Aorta (tissue), 5 donors: Measurements from ENCODE around the gene PSMB3. TPM values are rescaled to one million over a fixed set of nuclear protein-coding genes. Genes with fewer than 3 reads are reported as not detected.

ENCODE experiments used
- ATAC-seq: fragments of 200-7000 bp; cut with Tn5 transposase; one replicate; pipeline ENCODE4 v1.9.1; 2022; ENCODE audit warnings: moderate library complexity; ENCODE audit not compliant: low FRiP score
- DNase-seq, 2 donors: peaks; one replicate each; pipeline ENCODE4 v3.0.0-alpha.2; 2020
- H3K27ac ChIP-seq, 2 donors: one replicate each; pipeline ENCODE4 v1.5.1; 2013; ENCODE audit warnings: low read length in 2 of 2, mild to moderate bottlenecking in 2 of 2, moderate library complexity in 2 of 2, control low read depth in 1 of 2, inconsistent platforms in 1 of 2, low read depth in 1 of 2
- H3K27me3 ChIP-seq, 2 donors: one replicate each; pipeline ENCODE4 v1.6.1; 2013; ENCODE audit warnings: control low read depth in 1 of 2, low read length in 1 of 2, mild to moderate bottlenecking in 1 of 2, moderate library complexity in 1 of 2; ENCODE audit not compliant: insufficient read depth in 2 of 2, control insufficient read depth in 1 of 2
- H3K36me3 ChIP-seq, 2 donors: one replicate each; pipeline ENCODE4 v1.6.1; 2013; ENCODE audit warnings: control low read depth in 1 of 2, low read length in 1 of 2, mild to moderate bottlenecking in 1 of 2; ENCODE audit not compliant: insufficient read depth in 2 of 2, control insufficient read depth in 1 of 2
- H3K4me1 ChIP-seq, 2 donors: one replicate each; pipeline ENCODE4 v1.6.1; 2013; ENCODE audit warnings: low read length in 2 of 2, control low read depth in 1 of 2, mild to moderate bottlenecking in 1 of 2, moderate library complexity in 1 of 2; ENCODE audit not compliant: insufficient read depth in 2 of 2, control insufficient read depth in 1 of 2
- H3K4me3 ChIP-seq, 2 donors: one replicate each; pipeline ENCODE4 v1.5.1; 2013; ENCODE audit warnings: low read length in 2 of 2, control low read depth in 1 of 2, mild to moderate bottlenecking in 1 of 2
- H3K9me3 ChIP-seq: one replicate; pipeline ENCODE4 v1.6.1; 2013; ENCODE audit warnings: mild to moderate bottlenecking, low read length; ENCODE audit not compliant: control insufficient read depth
- WGBS, 2 donors: extraction: QIAGEN DNeasy Blood & Tissue Kit; methylation state at CpG; one replicate each; pipeline ENCODE4 v1.1.7; 2013; 5-methylcytosine and 5-hydroxymethylcytosine counted together
- intact Hi-C, 2 donors: fragments of 100-400 bp; cut with DNase I; formaldehyde crosslinking; loops; one replicate each; pipeline versions ENCODE4 v1.14.2 to v1.15.0; 2022
- long read RNA-seq, 2 donors: library from polyadenylated mRNA; unstranded; transcript quantifications; one replicate each; pipeline ENCODE4 v2.0.0, GENCODE V29; 2020 to 2021
- polyA plus RNA-seq, 2 donors: library from polyadenylated mRNA; stranded (reverse); fragments of 200-250 nt; gene quantifications; one replicate each; pipeline ENCODE4 v1.2.3, GENCODE V29; 2013
- total RNA-seq, 2 donors: library from RNA; stranded (reverse); fragmentation: NEBNext Ultra II Directional; extraction: Animal tissue kit (Norgen Biotek cat#: 25700); gene quantifications; one replicate each; pipeline ENCODE4 v1.2.1, GENCODE V29; 2021
- donor health status: healthy with polysubstance abuse.
- donor health status: Bipolar disorder and iron deficiency.
- donor health status: DM: no; HTN: no; CAD: no.
- donor health status: DM: no; HTN: no; CAD: no.
- donor health status: DM: yes; HTN: yes; CAD: no.

Gene PSMB3
- 100 to 1,000 TPM in 1 of 2 donors, 10 to 100 TPM in 1; 99.9 to 109 TPM for total RNA-seq
- 100 to 1,000 TPM; 164 to 183 TPM for polyA plus RNA-seq
- long read RNA-seq, donor 1, transcript PSMB3-211 (6 exons, 773 nt) = major isoform, 35 of 40 reads
- long read RNA-seq, donor 1, partial matches to known transcripts = 3 of 40 reads
- long read RNA-seq, donor 1, other reads (novel, unspliced or antisense) = 1 of 40 reads
- long read RNA-seq, donor 2, transcript PSMB3-211 (6 exons, 773 nt) = major isoform, 19 of 20 reads
- long read RNA-seq, donor 2, partial matches to known transcripts = 1 of 20 reads
- long read RNA-seq, donor 2, other reads (novel, unspliced or antisense) = 0 of 20 reads

GRCh38 chr17:38752308-38753070 lies at the start of gene PSMB3:
PSMB3 (plus strand) TSS chr17:38752741; CDS start chr17:38752827, 86 bp downstream.
- H3K27ac ChIP-seq = peak within 1 kb of the TSS in 1 of 2 donors; percentile 84
- intact Hi-C loops = loop anchor here in 1 of 2 donors (5.0 kb wide), 1 partner anchor 45 kb away; the partner anchor contains the start of gene PIP4K2B
- peak; percentile 92 for ATAC-seq
- DNase-seq = peak; percentile 98 to 99
- H3K4me3 ChIP-seq = peak within 1 kb of the TSS; percentile 63 to 81
- no peaks in the 10 kb centered on the region for H3K4me1 ChIP-seq
- H3K9me3 ChIP-seq = no peaks in the 10 kb centered on the region
- WGBS, 2 donors = 0% methylated on average over 41 to 44 of the region's 44 CpGs
- H3K36me3 ChIP-seq = peaks cover 0 to 3% of the 10 kb centered on the region in 2 donors
- no peaks in the 10 kb centered on the region for H3K27me3 ChIP-seq

- Histone ChIP-seq H3K36me3 (no peaks in the 10 kb centered on the region), H3K9me3 (no peaks in the 10 kb centered on the region), H3K27ac (peak overlapping the region in 1 of 2 donors; percentile 38), H3K4me1 (peaks cover 0 to 3% of the 10 kb centered on the region in 2 donors), H3K4me3 (peak overlapping the region; percentile 85 to 87), H3K27me3 (no peaks in the 10 kb centered on the region)
- intact Hi-C loops = no loop called here
- DNase-seq = no peak
- 1% methylated on average over 55 of the region's 55 CpGs for whole genome bisulfite sequencing, 2 donors
- no peak for ATAC-seq
Measured at GRCh38 chr17:38702916-38703741, 49.4 kb upstream of the PSMB3 start.

GRCh38 chr17:38703742-38704605 lies 48.6 kb upstream of the PSMB3 start:
- 1% methylated on average over 46 to 50 of the region's 50 CpGs for WGBS, 2 donors
- no peaks in the 10 kb centered on the region for H3K9me3 ChIP-seq
- H3K4me1 ChIP-seq = peaks cover 0 to 3% of the 10 kb centered on the region in 2 donors
- DNase-seq (peak; percentile 83 to 89), ATAC-seq (peak; percentile 28)
- H3K4me3 ChIP-seq = peak overlapping the region; percentile 85 to 87
- no peaks in the 10 kb centered on the region for H3K27me3 ChIP-seq
- no peaks in the 10 kb centered on the region for H3K36me3 ChIP-seq
- intact Hi-C loops = no loop called here
- H3K27ac ChIP-seq = peak overlapping the region in 1 of 2 donors; percentile 73

GRCh38 chr17:38704606-38705522 lies 47.7 kb upstream of the PSMB3 start, which contains the start of gene MLLT6:
MLLT6 (plus strand) TSS chr17:38705273; CDS start chr17:38705633, 360 bp downstream.
- Histone ChIP-seq H3K27me3 (no peaks in the 10 kb centered on the region), H3K9me3 (no peaks in the 10 kb centered on the region), H3K27ac (peak within 1 kb of the TSS in 1 of 2 donors; percentile 73), H3K4me1 (peaks cover 0 to 3% of the 10 kb centered on the region in 2 donors), H3K4me3 (peak within 1 kb of the TSS; percentile 85 to 87), H3K36me3 (no peaks in the 10 kb centered on the region)
- ATAC-seq (peak; percentile 76), DNase-seq (peak; percentile 87 to 93)
- intact Hi-C loops = no loop called here
- 1% methylated on average over 50 to 99 of the region's 100 CpGs for WGBS, 2 donors

GRCh38 chr17:38705523-38705802 lies 47.1 kb upstream of the PSMB3 start:
- H3K27me3 ChIP-seq = no peaks in the 10 kb centered on the region
- WGBS, 2 donors = 0 to 1% methylated on average over 17 to 32 of the region's 32 CpGs
- no peaks in the 10 kb centered on the region for H3K36me3 ChIP-seq
- no peak overlapping the region for H3K27ac ChIP-seq
- no peaks in the 10 kb centered on the region for H3K9me3 ChIP-seq
- DNase-seq (no peak), ATAC-seq (no peak)
- H3K4me1 ChIP-seq = peaks cover 0 to 3% of the 10 kb centered on the region in 2 donors
- peak overlapping the region; percentile 85 to 87 for H3K4me3 ChIP-seq
- intact Hi-C loops = no loop called here

GRCh38 chr17:38705803-38706504 lies 46.6 kb upstream of the PSMB3 start:
- Histone ChIP-seq H3K27me3 (no peaks in the 10 kb centered on the region), H3K36me3 (no peaks in the 10 kb centered on the region), H3K4me1 (peaks cover 0 to 3% of the 10 kb centered on the region in 2 donors), H3K9me3 (no peaks in the 10 kb centered on the region), H3K4me3 (peak overlapping the region; percentile 85 to 87), H3K27ac (peak overlapping the region in 1 of 2 donors; percentile 64)
- intact Hi-C loops = loop anchor here in 1 of 2 donors (2.0 kb wide), 1 partner anchor 23 kb away; no protein-coding TSS in a partner anchor
- ATAC-seq (no peak), DNase-seq (peak; percentile 71 to 87)
- 0 to 1% methylated on average over 32 to 38 of the region's 38 CpGs for whole genome bisulfite sequencing, 2 donors
